Esophagus muscularis mucosa (tissue), 4 donors: ENCODE data around the gene MAP4K4.

Experiments used
- CTCF ChIP-seq, 3 experiments: fragments of 200-600 bp in 2 of 3; fragments of 450-650 bp in 1 of 3; sonication (generic) in 2 of 3; IDR thresholded peaks; one replicate each; pipeline ENCODE4 v1.5.1; 2017 to 2019; ENCODE audit warnings: antibody characterized with exemption in 3 of 3, mild to moderate bottlenecking in 2 of 3, moderate library complexity in 1 of 3
- EP300 ChIP-seq: sonication (generic); formaldehyde crosslinking; IDR thresholded peaks from one replicate; pipeline ENCODE4 v1.6.1; 2017; ENCODE audit warnings: antibody characterized with exemption
- POLR2A ChIP-seq: fragments of 450-650 bp; IDR thresholded peaks from one replicate; pipeline ENCODE4 v1.6.1; 2017; ENCODE audit warnings: antibody characterized with exemption, moderate library complexity, mild to moderate bottlenecking, low read depth

- no peak for TF ChIP-seq POLR2A
- TF ChIP-seq CTCF (IDR thresholded peaks at IDR 0.05): no peak
- no peak for TF ChIP-seq EP300
These were observed 183.6 kb downstream of the MAP4K4 start for GRCh38 chr2:101881131-101881530.
